NCI-H510A (cell line): ENCODE data around the gene SFMBT1.

Experiments
- DNase-seq: peaks from one replicate; lab custom pipeline; 2025; lab: John Stamatoyannopoulos, UW

Gene SFMBT1

DNA sequence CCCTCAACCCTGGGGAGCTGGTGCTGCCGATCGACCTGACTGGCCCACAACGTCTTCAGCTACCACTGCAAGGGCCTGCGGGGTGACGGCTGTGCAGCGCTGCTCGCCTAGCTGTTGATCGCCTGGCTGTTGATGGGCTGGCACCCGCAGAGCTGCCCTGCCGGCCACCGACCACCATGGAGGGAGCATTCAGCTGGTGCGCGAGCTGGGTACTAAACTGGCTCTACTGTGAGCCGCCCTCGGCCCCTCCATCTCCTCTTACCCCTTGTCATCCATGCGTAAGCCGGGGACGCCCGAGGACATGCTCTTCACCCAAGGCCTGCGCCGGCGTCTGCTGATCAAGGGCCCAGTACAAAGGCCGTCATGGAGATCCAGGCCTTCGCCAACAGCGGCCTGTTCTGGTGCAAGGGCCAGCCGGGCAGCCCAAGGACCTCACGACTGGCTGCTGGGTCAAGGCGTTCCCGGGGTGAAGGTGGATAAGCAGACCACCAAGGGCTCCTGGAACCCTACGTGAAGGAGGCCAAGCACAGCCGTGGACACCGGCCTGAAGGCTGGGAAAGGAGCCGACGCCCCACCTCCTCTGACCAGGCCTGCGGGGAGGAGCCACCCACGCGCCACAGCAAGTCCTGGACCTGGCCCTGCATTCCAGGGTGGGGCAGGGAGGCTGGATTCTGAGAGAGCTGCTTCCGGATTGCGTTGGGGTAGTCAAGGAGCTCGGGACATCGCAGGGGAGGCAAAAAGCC, 46.9 kb downstream of the SFMBT1 start:
- DNase-seq = no peak

DNA sequence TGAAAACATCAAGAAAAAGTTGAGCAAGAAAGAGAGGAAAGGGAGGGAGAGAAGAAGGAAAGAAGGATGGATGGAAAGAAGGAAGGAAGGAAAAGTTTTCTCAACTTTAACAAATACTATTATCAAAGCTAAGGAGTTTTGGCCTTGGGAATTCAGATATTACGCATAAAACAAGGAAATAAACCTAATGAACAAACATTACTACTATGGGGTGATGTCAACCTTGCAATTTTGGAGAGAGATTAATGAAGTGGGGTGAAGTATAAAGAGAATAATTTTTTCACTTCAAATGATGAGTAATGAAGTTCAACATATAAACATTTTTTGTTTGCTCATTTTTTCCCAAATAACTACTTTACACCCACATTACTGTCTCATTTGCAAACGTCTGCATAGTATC, 55.2 kb downstream of the SFMBT1 start:
- DNase-seq = no peak

DNA sequence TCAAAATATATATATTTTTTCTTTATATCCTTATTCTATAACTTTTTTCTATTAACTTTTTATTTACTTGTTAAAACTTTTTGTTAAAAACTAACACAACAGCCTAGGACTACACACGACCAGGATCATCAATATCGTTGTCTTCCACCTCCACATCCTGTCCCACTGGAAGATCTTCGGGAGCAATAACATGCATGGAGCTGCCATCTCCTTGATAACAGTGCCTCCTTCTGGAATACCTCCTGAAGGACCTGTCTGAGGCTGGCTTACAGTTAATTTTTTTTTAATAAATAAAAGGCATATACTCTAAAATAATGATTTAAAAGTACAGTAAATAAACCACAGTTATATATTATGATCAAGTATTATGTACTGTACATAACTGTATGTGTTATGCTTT, 58.9 kb downstream of the SFMBT1 start:
- no peak for DNase-seq

DNA sequence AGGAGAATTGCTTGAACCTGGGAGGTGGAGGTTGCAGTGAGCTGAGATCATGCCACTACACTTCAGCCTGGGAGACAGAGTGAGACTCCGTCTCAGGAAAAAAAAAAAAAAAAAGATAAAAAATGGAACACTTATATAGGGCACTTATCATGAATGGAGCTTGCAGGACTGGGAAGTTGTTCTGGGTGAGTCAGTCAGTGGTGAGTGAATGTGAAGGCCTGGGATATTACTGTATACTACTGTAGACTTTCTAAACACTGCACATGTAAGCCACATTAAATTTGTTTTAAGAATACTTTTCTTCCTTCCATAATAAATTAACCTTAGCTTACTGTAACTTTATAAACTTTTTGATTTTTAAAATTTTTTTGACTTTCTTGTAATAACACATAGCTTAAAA, 59.8 kb downstream of the SFMBT1 start:
- no peak for DNase-seq

DNA sequence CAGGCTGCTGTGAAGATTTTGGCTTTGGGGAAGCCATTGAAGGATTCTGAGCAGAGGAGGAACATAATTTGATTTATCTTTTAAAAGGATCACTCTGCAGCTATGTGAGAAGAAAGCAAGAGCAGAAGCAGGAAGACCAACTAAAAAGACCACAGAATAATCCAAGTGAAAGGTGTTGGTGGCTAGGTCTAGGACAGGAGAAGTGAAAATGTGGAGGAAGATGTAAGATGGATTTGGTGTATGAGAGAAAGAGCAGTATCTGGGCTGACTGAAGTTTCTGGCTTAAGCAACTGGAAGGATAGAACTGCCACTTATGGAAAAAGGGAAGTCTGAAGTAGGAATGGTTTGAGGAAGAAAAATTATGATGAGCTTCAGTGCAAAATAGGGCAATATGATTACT, 62.0 kb downstream of the SFMBT1 start:
- DNase-seq = no peak

DNA sequence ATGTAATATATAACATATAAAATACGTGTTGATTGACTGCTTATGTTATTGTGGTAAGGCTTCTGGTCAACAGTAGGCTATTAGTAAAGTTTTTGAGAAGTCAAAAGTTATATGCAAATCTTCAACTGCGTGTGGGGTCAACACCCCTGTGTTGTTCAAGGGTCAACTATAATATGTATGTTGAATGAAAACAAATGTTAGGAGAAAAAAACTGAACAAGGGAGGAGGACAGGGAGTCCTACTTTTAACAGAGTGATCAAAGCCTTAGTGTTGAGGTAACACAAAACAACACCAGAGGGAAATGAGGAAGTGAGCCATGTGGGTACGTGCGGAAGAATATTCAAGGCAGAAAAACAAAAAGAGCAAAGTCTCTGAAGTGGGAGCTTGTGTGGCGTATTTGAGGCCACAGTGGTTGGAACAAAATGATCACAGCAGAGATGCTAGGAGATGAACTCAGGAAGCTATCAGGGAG, 62.5 kb downstream of the SFMBT1 start:
- no peak for DNase-seq

DNA sequence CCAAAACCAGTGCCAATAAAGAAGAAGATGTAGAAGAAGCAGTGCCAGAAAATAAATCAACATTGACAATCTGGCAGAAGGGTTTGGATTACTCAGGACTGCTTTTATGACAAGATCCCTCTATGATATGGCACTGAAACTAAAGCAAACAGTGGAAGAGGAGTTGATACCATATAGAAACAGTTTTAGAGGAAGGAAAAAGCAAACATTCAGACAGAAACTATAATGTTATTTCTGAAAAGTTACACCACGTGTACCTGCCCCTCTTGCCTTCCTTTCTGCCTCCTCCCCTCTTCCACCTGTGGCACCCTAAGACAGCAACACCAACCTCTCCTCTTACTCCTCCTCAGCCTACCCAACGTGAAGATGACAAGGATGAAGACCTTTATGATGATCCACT, 63.0 kb downstream of the SFMBT1 start:
- no peak for DNase-seq

DNA sequence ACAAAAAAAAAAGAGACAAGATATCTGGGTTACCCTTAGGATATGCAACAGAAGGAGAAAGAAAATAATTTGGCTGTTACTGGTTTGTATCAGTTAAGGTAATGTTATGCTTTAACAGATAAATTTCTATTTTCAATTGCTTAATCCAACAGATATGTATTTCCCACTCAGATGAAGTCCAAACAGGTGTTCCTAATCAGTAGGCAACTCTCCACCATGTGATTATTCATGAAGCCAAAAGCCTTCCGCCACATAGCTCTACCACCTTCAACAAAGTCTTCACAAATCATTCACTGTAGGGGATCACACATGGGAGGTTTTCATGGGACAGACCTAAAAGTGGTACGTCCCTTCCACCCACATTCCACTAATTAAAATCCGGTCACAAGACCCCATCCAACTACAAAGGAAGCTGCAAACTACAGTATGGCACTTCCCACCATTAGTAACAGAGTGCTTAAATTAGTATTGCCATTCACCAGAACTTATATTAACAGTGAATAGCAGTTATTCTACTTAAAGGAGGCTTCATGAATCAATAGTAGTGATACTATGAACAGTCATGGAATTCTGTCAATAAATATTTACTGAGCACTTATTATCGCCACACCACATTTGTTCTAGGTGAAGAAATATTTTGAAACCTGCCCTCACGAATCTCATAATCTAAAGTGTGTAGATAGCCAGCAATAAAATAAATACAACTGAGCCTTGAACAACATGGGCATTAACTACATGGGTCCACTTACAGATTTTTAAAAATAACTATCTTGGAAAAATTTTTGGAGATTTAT, 66.5 kb downstream of the SFMBT1 start:
- no peak for DNase-seq

DNA sequence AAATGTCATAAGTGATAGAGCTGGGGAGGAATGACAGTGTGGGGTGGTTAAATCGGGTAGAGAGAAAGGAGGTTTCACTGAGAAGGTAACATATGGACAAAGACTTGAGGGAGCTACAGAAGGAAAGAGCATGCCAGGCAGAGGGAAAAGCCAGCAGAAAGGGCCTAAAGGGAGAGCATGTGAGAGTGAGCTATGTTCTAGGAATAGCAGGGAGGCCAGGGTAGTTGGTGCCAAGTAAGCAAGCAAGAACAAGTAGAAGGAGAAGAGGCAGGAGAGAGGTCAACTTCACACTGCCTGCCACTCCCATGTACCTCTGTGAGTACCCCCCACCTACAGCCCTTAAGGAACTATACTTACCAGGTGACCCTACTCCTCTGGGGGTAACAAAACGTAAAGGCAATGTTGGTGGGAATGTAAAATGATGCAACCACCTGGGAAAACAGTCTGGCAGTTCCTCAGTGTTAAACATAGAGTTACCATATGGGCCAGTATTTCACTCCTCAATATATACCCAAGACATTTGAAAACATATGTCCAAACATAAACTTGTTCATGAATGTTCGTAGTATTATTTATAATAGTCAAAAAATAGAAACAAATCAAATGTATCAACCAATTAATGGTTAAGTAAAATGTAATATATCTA, 67.6 kb downstream of the SFMBT1 start:
- no peak for DNase-seq

DNA sequence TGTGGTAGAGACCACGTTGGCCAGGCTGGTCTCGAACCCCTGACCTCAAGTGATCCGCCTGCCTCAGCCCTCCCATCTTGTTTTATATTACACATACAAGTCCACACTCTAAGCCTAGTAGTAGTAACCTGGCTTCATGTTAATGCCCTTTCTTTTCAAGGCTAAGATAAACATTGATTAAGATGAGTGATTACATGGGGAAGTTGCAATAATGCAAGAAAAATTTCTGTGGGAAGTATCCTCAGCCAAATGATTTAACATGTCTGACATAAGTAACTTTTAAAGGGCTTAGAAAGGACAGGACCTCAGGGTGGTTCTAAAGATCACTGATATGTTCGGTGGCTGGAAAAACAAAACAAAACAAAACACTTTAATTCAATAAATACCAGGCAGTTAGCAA, 72.1 kb downstream of the SFMBT1 start:
- DNase-seq = no peak

DNA sequence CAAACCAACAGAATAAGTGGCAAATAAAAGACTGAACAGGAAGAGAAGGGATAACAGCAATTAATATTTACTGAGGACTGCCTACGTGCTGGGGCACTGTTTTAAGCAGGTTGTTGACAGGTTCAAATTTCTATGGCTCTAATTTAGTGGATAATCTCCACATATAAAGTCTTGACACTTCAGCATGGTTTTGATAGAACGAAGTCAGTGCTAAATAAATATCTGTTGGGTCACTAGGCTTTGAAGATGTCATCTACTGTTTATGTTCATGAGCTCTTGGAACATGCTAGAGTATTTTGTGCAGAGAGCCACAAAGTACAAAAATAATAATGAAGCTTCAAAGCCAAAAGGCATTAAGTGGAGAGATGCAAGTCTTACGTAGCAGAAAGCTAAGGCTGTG, 74.0 kb downstream of the SFMBT1 start:
- no peak for DNase-seq

DNA sequence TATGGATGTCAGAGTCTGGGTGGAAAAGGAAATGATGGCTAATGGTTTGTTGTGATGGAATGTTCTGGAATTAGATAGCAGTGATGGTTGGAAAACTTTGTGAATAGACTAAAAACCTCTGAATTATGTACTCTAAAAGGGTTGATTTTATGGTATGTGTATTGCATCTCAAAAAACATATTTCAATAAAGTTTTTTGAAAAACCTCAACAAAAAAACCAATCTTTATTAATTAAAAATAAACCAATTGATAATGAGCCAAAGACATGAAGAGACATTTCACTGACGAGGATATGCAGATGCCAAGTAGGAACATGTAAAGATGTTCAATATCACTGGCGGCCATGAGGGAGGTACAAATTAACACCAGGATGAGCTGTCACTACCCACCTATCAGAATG, 78.5 kb downstream of the SFMBT1 start:
- no peak for DNase-seq

DNA sequence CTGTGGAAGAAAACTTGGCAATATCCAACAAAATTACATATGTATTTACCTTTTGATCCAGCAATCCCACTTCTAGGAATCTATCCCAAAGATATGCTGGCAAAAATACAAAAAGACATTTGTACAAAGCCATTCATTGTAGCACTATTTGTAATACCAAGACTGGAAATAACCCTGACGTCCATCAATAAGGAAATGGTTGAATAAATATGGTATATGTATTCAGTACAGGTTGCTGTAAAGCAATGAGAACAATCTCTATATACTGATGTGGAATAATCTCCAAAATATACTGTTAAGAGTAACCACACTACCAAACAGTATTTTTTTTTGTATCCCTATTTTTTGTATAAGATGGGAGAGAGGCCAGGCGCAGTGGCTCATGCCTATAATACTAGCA, 83.7 kb downstream of the SFMBT1 start:
- no peak for DNase-seq

DNA sequence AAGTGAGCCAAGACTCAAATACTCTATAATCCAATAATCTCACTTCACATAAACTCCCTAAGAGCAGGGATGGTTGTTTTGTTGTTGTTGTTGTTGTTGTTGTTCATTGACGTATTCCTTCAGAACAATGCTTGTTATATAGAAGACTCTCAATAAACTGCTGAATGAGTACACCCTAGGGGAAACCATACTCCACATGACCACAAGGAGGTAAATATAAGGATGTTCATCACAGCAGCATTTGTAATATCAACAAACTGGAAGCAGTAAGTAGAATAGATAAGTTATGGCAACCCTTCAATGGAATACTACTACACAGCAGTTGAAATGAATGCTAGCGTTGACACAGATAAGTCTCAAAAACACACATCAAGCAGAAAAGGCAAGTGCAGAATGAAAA, 86.1 kb downstream of the SFMBT1 start:
- no peak for DNase-seq

DNA sequence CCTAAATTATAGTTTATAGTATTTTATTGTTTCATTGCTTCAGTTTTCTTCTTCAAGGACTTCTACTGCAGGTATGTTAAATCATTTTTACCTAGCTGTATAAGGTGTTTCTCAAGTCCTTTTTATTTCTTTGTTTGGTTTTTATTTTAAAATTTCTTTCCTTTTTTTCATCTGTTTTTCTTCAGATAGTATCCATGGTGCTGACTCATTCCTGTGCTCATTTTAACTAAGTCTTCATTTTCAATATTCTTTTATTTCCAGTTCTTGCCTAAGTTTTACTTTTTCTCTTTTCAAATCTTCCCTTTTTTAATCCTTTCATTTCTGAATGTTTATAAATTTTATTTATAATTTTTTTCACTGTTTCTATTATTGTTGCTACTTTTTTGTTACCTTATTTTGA, 106.3 kb downstream of the SFMBT1 start:
- no peak for DNase-seq

DNA sequence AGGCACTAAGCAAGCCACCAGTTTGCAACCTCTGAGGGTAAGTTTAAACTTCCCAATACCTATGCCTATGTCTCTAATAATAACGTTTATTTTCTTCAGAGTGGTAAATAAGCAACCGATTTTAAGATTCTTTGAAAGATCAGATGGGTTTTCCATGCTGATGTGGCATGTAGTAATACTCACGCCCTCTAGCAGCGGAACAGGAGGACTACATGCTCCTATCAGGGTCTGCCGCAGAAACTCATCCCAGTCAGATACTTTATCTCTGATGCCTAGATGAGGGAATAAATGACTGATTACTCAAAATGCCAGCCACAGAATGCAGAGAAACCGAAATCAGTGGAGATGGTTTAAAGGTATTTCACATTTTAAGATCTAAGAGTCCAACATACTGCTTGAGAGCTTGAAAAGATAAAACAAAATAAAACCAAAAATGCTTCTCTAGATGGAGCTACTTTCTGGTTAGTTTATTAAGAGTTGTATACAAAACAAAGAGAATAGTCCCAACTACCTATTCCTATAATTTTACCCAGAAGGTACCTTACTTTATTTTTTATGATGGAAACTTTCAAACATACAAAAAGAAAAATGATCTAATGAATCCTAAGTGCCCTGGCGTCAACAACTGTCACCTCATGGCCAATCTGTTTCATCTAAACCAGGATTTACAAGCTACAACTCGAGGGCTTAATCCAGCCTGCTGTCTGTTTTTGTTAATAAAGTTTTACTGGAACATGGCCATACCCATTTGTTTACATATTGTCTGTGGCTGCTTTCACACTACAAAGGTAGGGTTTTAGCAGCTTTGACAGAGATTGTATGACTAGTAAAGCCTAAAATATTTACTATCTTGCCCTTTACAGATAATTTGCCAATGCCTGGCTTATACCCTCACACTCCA, 111.0 kb downstream of the SFMBT1 start:
- peak; percentile 3 for DNase-seq

DNA sequence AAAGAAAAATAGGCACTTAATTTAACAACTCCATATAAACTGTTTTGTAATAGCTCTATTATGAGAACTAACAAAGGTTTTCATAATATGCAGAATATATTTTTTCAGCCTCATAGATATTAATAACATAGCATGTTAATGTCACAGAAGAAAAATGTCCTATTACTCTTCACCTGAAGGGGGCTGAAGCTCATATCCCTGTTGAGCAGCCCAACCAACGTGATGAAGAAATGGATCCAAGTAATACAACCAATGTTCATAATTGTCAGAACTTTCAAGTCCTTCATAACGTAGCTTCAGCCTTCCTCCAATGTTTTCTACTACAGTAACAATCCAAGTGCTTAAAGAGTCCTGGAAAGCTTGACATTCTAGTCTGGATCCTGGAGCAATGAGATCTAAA, 114.0 kb downstream of the SFMBT1 start:
- DNase-seq = no peak

DNA sequence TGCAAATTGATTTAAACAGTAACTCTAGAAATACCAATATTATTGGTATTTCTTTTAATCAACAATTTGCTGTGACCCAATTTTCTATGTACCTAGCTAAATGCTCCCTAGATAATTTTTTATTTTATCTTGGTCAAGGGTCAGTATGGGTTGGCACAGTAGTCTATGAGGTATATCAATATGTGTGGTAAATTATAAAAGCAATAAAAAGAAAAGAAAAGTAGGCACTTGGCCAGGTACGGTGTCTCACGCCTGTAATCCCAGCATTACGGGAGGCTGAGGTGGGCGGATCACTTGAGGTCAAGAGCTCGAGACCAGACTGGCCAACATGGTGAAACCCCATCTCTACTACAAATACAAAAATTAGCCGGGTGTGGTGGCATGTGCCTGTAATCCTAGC, 114.5 kb downstream of the SFMBT1 start:
- DNase-seq = no peak

DNA sequence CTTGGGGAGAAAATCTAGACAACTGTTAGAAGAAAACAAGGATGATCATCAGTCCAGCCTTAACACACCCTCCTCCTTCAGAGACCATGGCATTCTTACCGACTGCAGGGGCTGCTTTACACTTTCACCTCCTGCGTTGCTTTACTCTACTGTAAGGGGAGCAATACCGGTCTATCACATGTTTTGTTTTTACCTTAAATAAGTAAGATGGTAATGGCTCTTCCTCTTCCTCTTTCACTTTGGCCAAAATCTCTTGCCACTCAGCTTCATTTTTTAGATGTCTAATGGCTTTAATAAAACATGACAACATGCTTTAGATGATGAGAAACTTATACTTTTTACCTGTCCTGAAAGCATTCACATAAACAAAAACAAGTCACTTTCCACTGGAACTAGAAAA, 115.1 kb downstream of the SFMBT1 start:
- no peak for DNase-seq

DNA sequence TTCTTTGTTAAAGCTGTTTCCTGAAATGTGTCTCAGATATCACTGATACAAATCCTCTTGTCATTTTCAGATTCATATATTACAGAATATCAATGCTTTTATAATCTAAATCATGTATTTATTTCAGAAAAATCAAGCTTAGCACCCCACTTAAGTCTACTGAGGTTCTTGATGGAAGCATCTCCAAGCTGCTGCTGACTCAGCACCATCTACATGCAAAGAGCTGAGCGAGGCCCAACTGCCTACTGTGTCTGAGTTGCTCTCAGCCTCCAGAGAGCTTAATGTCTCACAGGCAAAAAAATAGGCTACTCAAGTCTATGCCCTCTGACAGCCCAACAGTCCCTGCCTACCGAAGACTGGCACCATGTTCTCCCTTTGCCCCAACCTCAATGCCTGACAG, 119.3 kb downstream of the SFMBT1 start:
- DNase-seq = no peak

DNA sequence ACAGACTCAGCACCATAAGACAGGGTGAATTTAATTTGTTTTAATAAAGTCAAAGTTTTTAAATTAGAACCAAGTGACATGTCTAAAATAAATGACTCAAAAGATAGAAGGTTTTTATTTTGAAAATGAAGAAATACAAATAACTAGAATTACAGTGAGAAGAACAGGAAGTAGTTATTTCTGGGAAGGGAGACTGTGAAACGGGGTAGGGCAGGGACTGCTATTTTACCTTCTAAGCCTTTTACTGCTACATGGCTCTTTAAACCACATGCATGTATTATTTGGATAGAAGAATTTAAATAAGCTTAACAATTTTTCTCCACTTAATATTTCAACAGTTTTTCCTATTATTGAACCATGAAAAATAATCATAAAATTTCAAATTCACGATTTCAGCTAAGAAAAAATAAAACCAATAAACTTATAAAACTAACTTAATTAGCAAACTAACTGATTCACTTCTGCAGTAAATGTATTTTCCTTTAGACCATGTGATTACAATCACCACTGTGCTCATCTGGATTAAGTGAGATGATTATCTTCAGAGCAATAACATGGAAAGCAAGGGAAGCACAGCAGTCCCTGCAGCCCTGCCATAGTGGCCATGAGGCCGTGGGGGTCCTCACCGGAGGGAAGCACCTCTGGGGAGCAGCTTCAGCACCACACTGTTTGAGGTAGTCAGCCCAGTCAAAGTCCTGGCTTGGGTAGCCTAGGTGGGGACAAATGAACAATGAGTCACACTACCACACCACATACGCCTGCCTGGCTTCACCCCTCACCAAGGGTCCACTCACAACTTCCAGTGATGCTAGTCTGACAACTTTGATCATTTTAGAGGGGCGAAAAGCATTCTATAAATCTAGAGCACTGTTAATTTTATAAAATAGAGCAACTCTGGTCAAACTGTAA, 120.2 kb downstream of the SFMBT1 start:
- no peak for DNase-seq
